Measurements from ENCODE around the gene HNRNPLL.

Gene HNRNPLL

DNA sequence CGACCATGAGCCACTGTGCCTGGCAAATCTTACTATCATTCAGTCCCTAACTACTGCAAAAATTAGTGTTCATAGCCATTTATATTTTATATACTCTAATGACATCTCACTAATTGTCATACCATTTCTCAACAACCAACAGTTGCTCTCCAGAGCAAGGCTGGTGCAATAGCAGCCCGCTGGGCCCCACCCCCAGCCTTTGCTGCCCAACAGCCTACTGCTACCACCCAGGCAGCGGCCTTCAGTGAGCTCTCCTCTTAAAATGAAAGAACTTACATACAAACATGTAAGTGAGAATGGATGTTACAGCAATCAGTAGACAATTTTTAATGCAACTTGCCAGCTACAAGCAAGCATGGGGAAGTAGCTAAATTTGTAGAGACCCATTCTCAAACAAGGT lies 90.5 kb downstream of the HNRNPLL start:
- no peak overlapping the region for H2AFZ ChIP-seq (ENCODE audit: low read depth)
- H3K9ac ChIP-seq: no peak overlapping the region
- no peak overlapping the region for H3K27ac ChIP-seq
- peaks cover 5% of the 10 kb centered on the region for H3K4me1 ChIP-seq (ENCODE audit: low read depth, poor library complexity, severe bottlenecking)
- H3K36me3 ChIP-seq (ENCODE audit: insufficient read depth): no peaks in the 10 kb centered on the region
- H3K4me3 ChIP-seq (IDR thresholded peaks at IDR 0.05; ENCODE audit: insufficient read depth, low read depth, low read length): no peak overlapping the region
- H3K27me3 ChIP-seq (ENCODE audit: insufficient read depth, low read depth): no peaks in the 10 kb centered on the region
- no peaks in the 10 kb centered on the region for H3K79me2 ChIP-seq (ENCODE audit: insufficient read depth, low read depth)
- H3K4me2 ChIP-seq: no peak overlapping the region
- H4K20me1 ChIP-seq (ENCODE audit: insufficient read depth): no peaks in the 10 kb centered on the region
- TF ChIP-seq, protein P1, sequence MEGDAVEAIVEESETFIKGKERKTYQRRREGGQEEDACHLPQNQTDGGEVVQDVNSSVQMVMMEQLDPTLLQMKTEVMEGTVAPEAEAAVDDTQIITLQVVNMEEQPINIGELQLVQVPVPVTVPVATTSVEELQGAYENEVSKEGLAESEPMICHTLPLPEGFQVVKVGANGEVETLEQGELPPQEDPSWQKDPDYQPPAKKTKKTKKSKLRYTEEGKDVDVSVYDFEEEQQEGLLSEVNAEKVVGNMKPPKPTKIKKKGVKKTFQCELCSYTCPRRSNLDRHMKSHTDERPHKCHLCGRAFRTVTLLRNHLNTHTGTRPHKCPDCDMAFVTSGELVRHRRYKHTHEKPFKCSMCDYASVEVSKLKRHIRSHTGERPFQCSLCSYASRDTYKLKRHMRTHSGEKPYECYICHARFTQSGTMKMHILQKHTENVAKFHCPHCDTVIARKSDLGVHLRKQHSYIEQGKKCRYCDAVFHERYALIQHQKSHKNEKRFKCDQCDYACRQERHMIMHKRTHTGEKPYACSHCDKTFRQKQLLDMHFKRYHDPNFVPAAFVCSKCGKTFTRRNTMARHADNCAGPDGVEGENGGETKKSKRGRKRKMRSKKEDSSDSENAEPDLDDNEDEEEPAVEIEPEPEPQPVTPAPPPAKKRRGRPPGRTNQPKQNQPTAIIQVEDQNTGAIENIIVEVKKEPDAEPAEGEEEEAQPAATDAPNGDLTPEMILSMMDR (conservative IDR thresholded peaks at IDR 0.05; ENCODE audit: low read depth, low read length): no peak

Data from KMS-11 (cell line).